ENCODE results near the gene GPR39. TPM values are rescaled to one million over a fixed set of nuclear protein-coding genes. Genes with fewer than 3 reads are reported as not detected.

Gene GPR39
- total RNA-seq, 1 donor from 2014 or later: 7.1 TPM

DNA sequence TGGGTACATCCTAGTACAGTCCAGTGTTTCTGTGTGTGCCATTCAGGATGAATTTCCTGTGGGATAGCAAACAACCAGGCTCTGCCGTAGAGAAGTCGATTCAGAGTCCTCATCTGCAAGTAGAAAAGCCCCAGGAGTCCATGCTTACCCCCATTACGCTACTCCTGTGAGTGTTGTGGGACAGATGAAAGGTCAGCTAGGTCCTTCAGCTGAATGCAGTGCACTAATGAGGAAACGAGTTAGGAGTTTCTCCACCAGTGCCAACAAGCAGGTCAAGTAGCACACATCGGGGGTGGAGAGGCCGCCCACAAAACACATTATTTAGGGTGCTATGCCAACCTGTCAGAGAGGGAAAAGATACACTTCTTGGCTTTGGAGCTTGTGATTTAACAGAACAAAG lies 2.5 kb upstream of the GPR39 start:
- H3K27me3 ChIP-seq (ENCODE audit: control insufficient read depth, insufficient read depth, low read length): no peaks in the 10 kb centered on the region
- FAIRE-seq (no peak), DNase-seq (ENCODE audit: low read depth) (no peak)
- no peak for TF ChIP-seq CTCF (IDR thresholded peaks at IDR 0.05; ENCODE audit: insufficient read depth, low read length, severe bottlenecking)
- no peak overlapping the region for H3K4me3 ChIP-seq (ENCODE audit: low read depth, low read length)
- no peaks in the 10 kb centered on the region for H3K36me3 ChIP-seq (ENCODE audit: control insufficient read depth, insufficient read depth, low read length)

- TF ChIP-seq CTCF (IDR thresholded peaks at IDR 0.05; ENCODE audit: insufficient read depth, low read length, severe bottlenecking): peak; percentile 6
- DNase-seq (ENCODE audit: low read depth) (no peak), FAIRE-seq (no peak)
- Histone ChIP-seq H3K36me3 (ENCODE audit: control insufficient read depth, insufficient read depth, low read length) (no peaks in the 10 kb centered on the region), H3K4me3 (ENCODE audit: low read depth, low read length) (peak overlapping the region; percentile 52), H3K27me3 (ENCODE audit: control insufficient read depth, insufficient read depth, low read length) (no peaks in the 10 kb centered on the region)
Measured at GRCh38 chr2:132415256-132415914, 1.2 kb upstream of the GPR39 start.

DNA sequence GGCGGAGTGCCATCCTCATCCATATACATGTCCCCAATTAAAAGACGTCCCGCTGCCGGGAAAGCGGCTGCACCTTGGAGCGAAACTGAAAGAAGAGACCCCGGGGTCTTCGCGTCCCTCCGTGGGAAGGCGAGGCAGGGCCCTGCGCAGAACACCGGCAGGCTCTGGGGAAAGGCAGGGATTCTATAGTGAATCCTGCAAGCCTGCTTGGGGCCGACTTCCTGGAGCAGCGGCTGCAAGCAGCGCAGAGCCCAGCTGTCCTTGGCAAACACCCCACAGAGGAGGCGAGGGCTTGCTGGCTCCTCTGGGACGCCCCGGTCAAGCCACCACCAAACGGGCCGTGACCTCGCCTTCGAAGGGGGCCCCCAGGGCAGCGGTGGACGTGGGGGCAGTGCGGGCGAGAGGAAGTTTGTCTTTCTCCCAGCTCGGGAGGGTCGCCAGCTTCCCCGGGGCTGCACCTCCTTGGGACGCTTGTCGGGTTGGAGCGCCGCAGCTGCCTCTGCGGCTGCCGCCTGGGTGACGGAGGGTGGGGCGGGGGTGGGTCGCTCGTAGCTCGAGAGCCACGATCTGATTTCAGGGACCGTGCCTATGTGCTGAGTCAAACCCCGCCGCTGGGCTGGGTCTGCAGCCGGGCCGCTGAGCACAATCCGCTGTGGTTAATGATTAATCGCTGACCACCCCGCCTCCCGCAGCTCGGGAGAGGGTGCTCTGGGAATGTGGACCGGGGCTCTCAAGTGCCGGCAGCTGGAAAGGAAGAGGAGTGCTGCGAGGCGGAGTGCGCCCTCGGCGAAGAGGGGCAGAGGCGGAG lies 486 bp upstream of the GPR39 start:
- no peak for TF ChIP-seq CTCF (IDR thresholded peaks at IDR 0.05; ENCODE audit: insufficient read depth, low read length, severe bottlenecking)
- Histone ChIP-seq H3K36me3 (ENCODE audit: control insufficient read depth, insufficient read depth, low read length) (no peaks in the 10 kb centered on the region), H3K27me3 (ENCODE audit: control insufficient read depth, insufficient read depth, low read length) (no peaks in the 10 kb centered on the region), H3K4me3 (ENCODE audit: low read depth, low read length) (peak overlapping the region; percentile 52)
- peak; percentile 95 for FAIRE-seq
- DNase-seq (ENCODE audit: low read depth): peak; percentile 97

DNA sequence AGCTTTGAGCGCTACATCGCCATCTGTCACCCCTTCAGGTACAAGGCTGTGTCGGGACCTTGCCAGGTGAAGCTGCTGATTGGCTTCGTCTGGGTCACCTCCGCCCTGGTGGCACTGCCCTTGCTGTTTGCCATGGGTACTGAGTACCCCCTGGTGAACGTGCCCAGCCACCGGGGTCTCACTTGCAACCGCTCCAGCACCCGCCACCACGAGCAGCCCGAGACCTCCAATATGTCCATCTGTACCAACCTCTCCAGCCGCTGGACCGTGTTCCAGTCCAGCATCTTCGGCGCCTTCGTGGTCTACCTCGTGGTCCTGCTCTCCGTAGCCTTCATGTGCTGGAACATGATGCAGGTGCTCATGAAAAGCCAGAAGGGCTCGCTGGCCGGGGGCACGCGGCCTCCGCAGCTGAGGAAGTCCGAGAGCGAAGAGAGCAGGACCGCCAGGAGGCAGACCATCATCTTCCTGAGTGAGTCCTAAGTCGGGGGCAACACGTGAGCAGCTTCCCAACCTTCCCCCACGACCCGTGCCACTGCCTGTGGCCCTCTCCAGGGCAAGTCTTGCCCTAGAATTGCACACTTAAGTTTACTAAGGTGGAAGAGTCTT lies 928 bp downstream of the GPR39 start:
- Histone ChIP-seq H3K36me3 (ENCODE audit: control insufficient read depth, insufficient read depth, low read length) (no peaks in the 10 kb centered on the region), H3K4me3 (ENCODE audit: low read depth, low read length) (peak overlapping the region; percentile 20), H3K27me3 (ENCODE audit: control insufficient read depth, insufficient read depth, low read length) (no peaks in the 10 kb centered on the region)
- no peak for FAIRE-seq
- no peak for TF ChIP-seq CTCF (IDR thresholded peaks at IDR 0.05; ENCODE audit: insufficient read depth, low read length, severe bottlenecking)
- DNase-seq (ENCODE audit: low read depth): no peak

GRCh38 chr2:132419235-132419634 lies 2.6 kb downstream of the GPR39 start:
- Histone ChIP-seq H3K27me3 (ENCODE audit: control insufficient read depth, insufficient read depth, low read length) (no peaks in the 10 kb centered on the region), H3K4me3 (ENCODE audit: low read depth, low read length) (peak overlapping the region; percentile 23), H3K36me3 (ENCODE audit: control insufficient read depth, insufficient read depth, low read length) (no peaks in the 10 kb centered on the region)
- no peak for FAIRE-seq
- no peak for DNase-seq (ENCODE audit: low read depth)
- TF ChIP-seq CTCF (IDR thresholded peaks at IDR 0.05; ENCODE audit: insufficient read depth, low read length, severe bottlenecking): no peak

Measured in bronchial epithelial cell (primary cell).